ENCODE data around the gene FAM107A. TPM values are rescaled to one million over a fixed set of nuclear protein-coding genes. Genes with fewer than 3 reads are reported as not detected.

Gene FAM107A
- total and polyA plus RNA-seq, 2 of the 13 experiments (the other 11 are each of a cell fraction or from before 2014, with no cell fraction given), result not detected

DNA sequence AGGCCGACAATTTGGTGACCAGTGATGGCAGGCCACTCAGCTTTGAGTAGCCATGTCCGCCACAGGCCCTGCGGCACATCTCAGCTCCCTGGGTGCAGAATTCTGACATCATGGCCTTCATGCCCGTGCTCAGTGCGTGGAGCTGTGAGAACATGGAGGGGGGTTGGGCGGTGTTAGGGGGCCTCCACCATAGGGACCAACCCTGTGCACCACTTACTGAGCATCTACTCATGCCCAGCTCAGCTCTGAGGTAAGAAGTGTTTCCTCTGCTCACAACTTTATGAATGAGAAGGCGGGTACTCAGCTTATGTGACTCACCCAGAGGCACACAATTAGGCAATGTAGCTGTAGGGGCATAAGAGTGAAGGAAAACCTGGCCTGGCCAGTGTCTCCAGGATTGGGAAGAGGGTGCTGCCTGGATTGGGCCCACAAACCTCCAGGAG, 50.7 kb downstream of the FAM107A start (continued):
- TF ChIP-seq MXD4 (CRISPR knock-in tag; IDR thresholded peaks at IDR 0.05) (no peak), MAF1 (CRISPR knock-in tag; IDR thresholded peaks at IDR 0.05; ENCODE audit: borderline replicate concordance) (no peak), LCORL (IDR thresholded peaks at IDR 0.05) (no peak), LCORL (CRISPR knock-in tag; IDR thresholded peaks at IDR 0.05) (0 out of 2 replicates have a peak, but pooled peaks have one; percentile 20), TAF15 (IDR thresholded peaks at IDR 0.05; ENCODE audit: low read depth, low read length, poor library complexity, severe bottlenecking) (no peak), ZNF343 (CRISPR knock-in tag; IDR thresholded peaks at IDR 0.05) (peak; percentile 23; the same call in 1 of the 2 replicates), HNF4G (IDR thresholded peaks at IDR 0.05; ENCODE audit: borderline replicate concordance, low read depth, low read length) (peak; percentile 38; the same call in 1 of the 2 replicates), HNF4G (CRISPR knock-in tag; IDR thresholded peaks at IDR 0.05; ENCODE audit: borderline replicate concordance, low read depth) (no peak), RBM22 (optimal IDR thresholded peaks at IDR 0.05; ENCODE audit: low read length) (peak; percentile 76), ZMYM3 (CRISPR knock-in tag; IDR thresholded peaks at IDR 0.05) (peak; percentile 86), ZNF597 (CRISPR knock-in tag; IDR thresholded peaks at IDR 0.05) (no peak), ZBTB44 (CRISPR knock-in tag; IDR thresholded peaks at IDR 0.05) (no peak), ZSCAN9 (CRISPR knock-in tag; IDR thresholded peaks at IDR 0.05; ENCODE audit: borderline replicate concordance) (0 out of 2 replicates have a peak, but pooled peaks have one; percentile 32), KLF11 (CRISPR knock-in tag; IDR thresholded peaks at IDR 0.05) (no peak; the same call in 1 of the 2 replicates), FOXC1 (CRISPR knock-in tag; IDR thresholded peaks at IDR 0.05; ENCODE audit: borderline replicate concordance) (no peak), GFI1 (CRISPR knock-in tag; IDR thresholded peaks at IDR 0.05; ENCODE audit: borderline replicate concordance) (no peak), ZNF646 (CRISPR knock-in tag; IDR thresholded peaks at IDR 0.05) (no peak), SMAD3 (CRISPR knock-in tag; IDR thresholded peaks at IDR 0.05) (0 out of 2 replicates have a peak, but pooled peaks have one; percentile 18)
- TF ChIP-seq, protein P1, sequence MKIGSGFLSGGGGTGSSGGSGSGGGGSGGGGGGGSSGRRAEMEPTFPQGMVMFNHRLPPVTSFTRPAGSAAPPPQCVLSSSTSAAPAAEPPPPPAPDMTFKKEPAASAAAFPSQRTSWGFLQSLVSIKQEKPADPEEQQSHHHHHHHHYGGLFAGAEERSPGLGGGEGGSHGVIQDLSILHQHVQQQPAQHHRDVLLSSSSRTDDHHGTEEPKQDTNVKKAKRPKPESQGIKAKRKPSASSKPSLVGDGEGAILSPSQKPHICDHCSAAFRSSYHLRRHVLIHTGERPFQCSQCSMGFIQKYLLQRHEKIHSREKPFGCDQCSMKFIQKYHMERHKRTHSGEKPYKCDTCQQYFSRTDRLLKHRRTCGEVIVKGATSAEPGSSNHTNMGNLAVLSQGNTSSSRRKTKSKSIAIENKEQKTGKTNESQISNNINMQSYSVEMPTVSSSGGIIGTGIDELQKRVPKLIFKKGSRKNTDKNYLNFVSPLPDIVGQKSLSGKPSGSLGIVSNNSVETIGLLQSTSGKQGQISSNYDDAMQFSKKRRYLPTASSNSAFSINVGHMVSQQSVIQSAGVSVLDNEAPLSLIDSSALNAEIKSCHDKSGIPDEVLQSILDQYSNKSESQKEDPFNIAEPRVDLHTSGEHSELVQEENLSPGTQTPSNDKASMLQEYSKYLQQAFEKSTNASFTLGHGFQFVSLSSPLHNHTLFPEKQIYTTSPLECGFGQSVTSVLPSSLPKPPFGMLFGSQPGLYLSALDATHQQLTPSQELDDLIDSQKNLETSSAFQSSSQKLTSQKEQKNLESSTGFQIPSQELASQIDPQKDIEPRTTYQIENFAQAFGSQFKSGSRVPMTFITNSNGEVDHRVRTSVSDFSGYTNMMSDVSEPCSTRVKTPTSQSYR (CRISPR knock-in tag; IDR thresholded peaks at IDR 0.05; ENCODE audit: borderline replicate concordance), result no peak

Measured in HepG2 (cell line).